Esophagus squamous epithelium (tissue), 5 donors: ENCODE data around the gene NKX2-2. TPM values are rescaled to one million over a fixed set of nuclear protein-coding genes. Genes with fewer than 3 reads are reported as not detected.
A peak's percentile ranks its signal among the peaks of the same experiment; 100 is the strongest.

ENCODE experiments used
- DNase-seq: peaks from one replicate; lab custom pipeline; 2025; lab: John Stamatoyannopoulos, UW
- H3K27ac ChIP-seq, 4 donors: fragments of 200-600 bp; sonication (generic); one replicate each; pipeline ENCODE4 v1.5.1; 2016 to 2019; ENCODE audit warnings: mild to moderate bottlenecking in 1 of 4
- H3K27me3 ChIP-seq, 4 donors: fragments of 200-600 bp; sonication (generic); 1 replicate in 3 of 4; 2 replicates in 1 of 4; pipeline versions ENCODE4 v1.5.1 to v1.6.0; 2017 to 2021; ENCODE audit warnings: antibody characterized with exemption in 1 of 4
- H3K36me3 ChIP-seq, 3 donors: fragments of 200-600 bp; sonication (generic); one replicate each; pipeline ENCODE4 v1.5.1; 2016 to 2019
- H3K4me1 ChIP-seq, 3 donors: fragments of 200-600 bp; sonication (generic); one replicate each; pipeline ENCODE4 v1.5.1; 2017 to 2019
- H3K4me3 ChIP-seq, 4 donors: fragments of 200-600 bp; sonication (generic); 1 replicate in 3 of 4; 2 replicates in 1 of 4; pipeline ENCODE4 v1.5.1; 2016 to 2019; ENCODE audit warnings: mild to moderate bottlenecking in 2 of 4, moderate library complexity in 1 of 4
- H3K9me3 ChIP-seq, 3 donors: fragments of 200-600 bp; sonication (generic); one replicate each; pipeline ENCODE4 v1.5.1; 2016 to 2019
- POLR2A ChIP-seq, 4 donors: fragments of 450-650 bp; IDR thresholded peaks; one replicate each; pipeline ENCODE4 v1.6.1; 2017; ENCODE audit warnings: antibody characterized with exemption in 4 of 4, mild to moderate bottlenecking in 4 of 4, moderate library complexity in 3 of 4
- WGBS, 2 donors: methylation state at CpG; one replicate each; pipeline ENCODE4 v1.1.5; 2018; 5-methylcytosine and 5-hydroxymethylcytosine counted together
- intact Hi-C: fragments of 100-400 bp; cut with DNase I; formaldehyde crosslinking; loops from one replicate; pipeline ENCODE4 v1.15.0; 2022
- total RNA-seq, 4 donors: library from RNA; depleted of rRNA; stranded (reverse); fragments of >200 nt; gene quantifications; one replicate each; pipeline ENCODE4 v1.1.0, GENCODE V29; 2016
- TF ChIP-seq, protein P1 (sequence below), 6 experiments: fragments of 450-650 bp in 4 of 6; fragments of 200-600 bp in 2 of 6; sonication (generic) in 2 of 6; IDR thresholded peaks; one replicate each; pipeline ENCODE4 v1.5.1; 2016 to 2019; ENCODE audit warnings: antibody characterized with exemption in 6 of 6, mild to moderate bottlenecking in 4 of 6, moderate library complexity in 4 of 6
- donor health status: DM: yes; HTN: yes; CAD: no.

NKX2-2 gene
- total RNA-seq, 4 donors from 2014 or later, result not detected

DNA sequence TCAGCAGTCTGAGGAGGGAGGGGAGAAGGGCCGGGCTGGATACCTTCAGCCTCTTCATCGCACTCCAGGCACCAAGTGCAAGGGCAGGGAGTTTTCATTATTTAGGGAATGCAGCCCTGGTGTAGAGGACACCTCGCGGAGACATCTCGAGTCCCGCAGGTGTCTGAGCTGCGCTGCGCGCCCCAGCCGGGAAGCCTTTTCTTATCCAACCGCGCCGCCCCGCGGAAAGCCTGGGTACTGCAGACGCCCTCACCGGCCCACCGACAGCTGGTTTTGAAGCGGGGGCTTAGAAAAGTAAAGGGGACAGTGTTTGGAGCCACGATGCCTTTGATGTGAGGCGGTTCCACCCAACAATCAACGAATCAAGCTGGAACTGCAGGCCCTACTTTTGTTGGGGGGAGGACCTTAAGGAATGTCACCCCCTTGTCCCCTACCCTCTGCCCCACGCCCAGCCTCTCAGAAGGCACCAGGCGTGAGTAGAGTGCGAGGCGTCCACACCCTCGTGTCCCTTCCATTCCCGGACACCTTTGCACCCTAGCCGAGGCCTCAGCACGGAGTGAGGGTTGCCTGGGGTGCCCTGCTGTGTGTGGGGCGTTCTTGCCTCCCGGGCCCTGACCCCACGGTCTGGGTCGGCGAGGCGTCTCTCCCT, 8.6 kb downstream of the NKX2-2 start:
- Histone ChIP-seq H3K27me3 (peaks cover 15 to 100% (median 38%) of the 10 kb centered on the region in 4 donors), H3K36me3 (no peaks in the 10 kb centered on the region), H3K4me1 (peaks cover 16 to 32% (median 25%) of the 10 kb centered on the region in 3 donors), H3K4me3 (peak overlapping the region in 3 of 4 donors; percentile 7 to 62 (median 45)), H3K27ac (no peak overlapping the region), H3K9me3 (no peaks in the 10 kb centered on the region)
- 2 to 4% methylated on average over 7 to 9 of the region's 36 CpGs for WGBS, 2 donors
- intact Hi-C loops, result loop anchor here (2.0 kb wide), 1 partner anchor 646 kb away; no protein-coding TSS in a partner anchor
- DNase-seq, result no peak
- TF ChIP-seq, protein P1, sequence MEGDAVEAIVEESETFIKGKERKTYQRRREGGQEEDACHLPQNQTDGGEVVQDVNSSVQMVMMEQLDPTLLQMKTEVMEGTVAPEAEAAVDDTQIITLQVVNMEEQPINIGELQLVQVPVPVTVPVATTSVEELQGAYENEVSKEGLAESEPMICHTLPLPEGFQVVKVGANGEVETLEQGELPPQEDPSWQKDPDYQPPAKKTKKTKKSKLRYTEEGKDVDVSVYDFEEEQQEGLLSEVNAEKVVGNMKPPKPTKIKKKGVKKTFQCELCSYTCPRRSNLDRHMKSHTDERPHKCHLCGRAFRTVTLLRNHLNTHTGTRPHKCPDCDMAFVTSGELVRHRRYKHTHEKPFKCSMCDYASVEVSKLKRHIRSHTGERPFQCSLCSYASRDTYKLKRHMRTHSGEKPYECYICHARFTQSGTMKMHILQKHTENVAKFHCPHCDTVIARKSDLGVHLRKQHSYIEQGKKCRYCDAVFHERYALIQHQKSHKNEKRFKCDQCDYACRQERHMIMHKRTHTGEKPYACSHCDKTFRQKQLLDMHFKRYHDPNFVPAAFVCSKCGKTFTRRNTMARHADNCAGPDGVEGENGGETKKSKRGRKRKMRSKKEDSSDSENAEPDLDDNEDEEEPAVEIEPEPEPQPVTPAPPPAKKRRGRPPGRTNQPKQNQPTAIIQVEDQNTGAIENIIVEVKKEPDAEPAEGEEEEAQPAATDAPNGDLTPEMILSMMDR (IDR thresholded peaks at IDR 0.05), result peak; percentile 86 to 98 (median 97)
- TF ChIP-seq POLR2A (IDR thresholded peaks at IDR 0.05), result no peak

DNA sequence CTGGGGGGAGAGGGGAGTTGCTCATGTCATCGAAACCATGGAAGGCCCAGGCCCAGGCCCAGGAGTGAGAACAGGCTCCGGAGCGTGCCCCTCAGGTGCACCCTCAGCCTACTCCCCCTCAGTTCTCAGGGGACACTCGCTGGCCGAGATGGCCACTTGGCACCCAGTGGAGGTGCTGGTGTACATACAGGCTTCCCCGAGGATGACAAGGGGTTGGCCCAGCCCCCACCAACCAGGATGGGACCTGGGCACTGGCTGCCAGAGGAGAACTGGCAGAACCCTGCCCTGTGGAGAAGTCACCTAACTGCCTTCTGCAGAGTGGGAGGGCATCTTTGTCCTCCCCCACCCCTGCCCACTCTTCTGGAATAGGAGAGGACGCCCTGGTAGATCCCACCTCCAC, 9.5 kb downstream of the NKX2-2 start:
- no peak overlapping the region for H3K4me3 ChIP-seq
- TF ChIP-seq, protein P1 (IDR thresholded peaks at IDR 0.05), result no peak
- no peak for TF ChIP-seq POLR2A (IDR thresholded peaks at IDR 0.05)
- peaks cover 10 to 100% (median 35%) of the 10 kb centered on the region in 4 donors for H3K27me3 ChIP-seq
- no peak for DNase-seq
- no peak overlapping the region for H3K27ac ChIP-seq
- H3K36me3 ChIP-seq, result no peaks in the 10 kb centered on the region
- intact Hi-C loops, result loop anchor here (2.0 kb wide), 1 partner anchor 646 kb away; no protein-coding TSS in a partner anchor
- 70% methylated on average over 4 to 5 of the region's 7 CpGs for WGBS, 2 donors
- H3K4me1 ChIP-seq, result peaks cover 10 to 22% (median 19%) of the 10 kb centered on the region in 3 donors
- no peaks in the 10 kb centered on the region for H3K9me3 ChIP-seq

DNA sequence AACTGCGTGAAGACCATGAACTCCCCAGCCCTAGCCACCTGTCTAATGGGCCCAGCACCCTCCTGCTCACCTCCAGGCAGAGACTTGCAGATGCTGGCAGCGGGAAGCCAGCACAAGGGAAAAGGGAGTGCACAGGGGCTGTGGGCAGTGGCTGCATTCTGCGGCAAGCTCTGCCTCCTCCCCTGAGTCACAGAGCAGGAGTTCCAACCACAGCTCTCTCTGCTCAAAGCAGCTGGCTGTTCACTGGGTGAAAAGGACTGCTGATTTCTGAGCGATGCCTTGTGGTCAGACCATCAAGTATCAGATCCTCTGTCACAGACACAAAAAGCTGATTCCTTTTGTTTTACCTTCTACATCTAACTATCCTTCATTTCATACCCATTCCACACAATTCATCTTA, 10.5 kb downstream of the NKX2-2 start:
- no peak for DNase-seq
- Histone ChIP-seq H3K4me3 (no peak overlapping the region), H3K36me3 (no peaks in the 10 kb centered on the region), H3K27me3 (peaks cover 10 to 100% (median 27%) of the 10 kb centered on the region in 4 donors), H3K4me1 (peaks cover 10 to 22% (median 19%) of the 10 kb centered on the region in 3 donors), H3K9me3 (no peaks in the 10 kb centered on the region), H3K27ac (no peak overlapping the region)
- 66 to 92% methylated on average over 3 of the region's 4 CpGs for WGBS, 2 donors
- intact Hi-C loops, result no loop called here
- TF ChIP-seq POLR2A (IDR thresholded peaks at IDR 0.05), result no peak
- TF ChIP-seq, protein P1 (IDR thresholded peaks at IDR 0.05), result no peak

DNA sequence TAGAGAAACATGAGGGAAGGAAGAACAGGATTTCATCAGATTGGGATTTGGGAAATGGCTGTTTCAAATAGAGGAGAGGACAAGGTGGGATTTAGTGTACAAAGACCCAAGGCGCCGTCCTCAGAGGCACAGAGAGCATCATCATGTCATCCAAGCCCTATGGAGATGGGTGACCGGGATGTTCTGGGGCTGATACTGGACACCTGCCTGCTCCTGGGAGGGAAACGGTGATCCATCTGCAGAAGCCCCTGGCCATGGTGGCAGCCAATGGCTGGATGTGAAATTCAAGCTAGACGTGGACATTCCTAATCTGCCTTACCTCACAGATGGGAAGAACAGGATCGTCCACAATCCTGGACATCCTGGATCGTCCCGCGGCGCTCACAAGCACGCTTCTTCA, 12.7 kb downstream of the NKX2-2 start:
- peaks cover 5 to 93% (median 13%) of the 10 kb centered on the region in 4 donors for H3K27me3 ChIP-seq
- WGBS, 2 donors, result 71 to 74% methylated on average over 3 of the region's 11 CpGs
- TF ChIP-seq, protein P1 (IDR thresholded peaks at IDR 0.05), result no peak
- TF ChIP-seq POLR2A (IDR thresholded peaks at IDR 0.05), result no peak

DNA sequence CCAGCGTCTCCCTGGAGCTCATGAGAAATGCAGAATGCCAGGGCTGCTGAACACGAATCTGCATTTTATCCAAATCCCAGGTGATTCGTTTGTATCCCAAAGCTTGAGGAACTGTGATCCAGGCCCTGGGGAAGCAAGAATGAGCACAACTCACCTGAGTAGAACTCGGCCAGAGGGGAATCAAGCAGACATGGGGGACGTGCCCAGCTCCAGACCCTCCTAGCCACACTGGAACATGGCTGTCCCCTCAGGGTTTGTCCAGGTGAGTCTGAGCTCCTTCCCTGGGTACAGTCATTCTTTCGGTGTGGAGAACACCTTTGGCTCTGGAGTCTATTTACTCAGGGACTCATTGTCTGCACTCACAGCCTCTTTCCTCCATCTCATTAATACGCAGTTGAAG, 13.3 kb downstream of the NKX2-2 start:
- Histone ChIP-seq H3K27me3 (peaks cover 0 to 87% (median 8%) of the 10 kb centered on the region in 4 donors), H3K36me3 (no peaks in the 10 kb centered on the region), H3K4me3 (no peak overlapping the region), H3K4me1 (peaks cover 4 to 7% (median 6%) of the 10 kb centered on the region in 3 donors), H3K9me3 (no peaks in the 10 kb centered on the region), H3K27ac (no peak overlapping the region)
- intact Hi-C loops, result no loop called here
- TF ChIP-seq POLR2A (IDR thresholded peaks at IDR 0.05), result no peak
- no peak for DNase-seq
- 73 to 86% methylated on average over 5 to 6 of the region's 7 CpGs for WGBS, 2 donors

More for the DNA sequence above, 12.7 kb downstream of the NKX2-2 start:
- no peaks in the 10 kb centered on the region for H3K36me3 ChIP-seq
- H3K27ac ChIP-seq, result no peak overlapping the region
- intact Hi-C loops, result no loop called here
- H3K9me3 ChIP-seq, result no peaks in the 10 kb centered on the region
- no peak for DNase-seq
- H3K4me3 ChIP-seq, result no peak overlapping the region
- H3K4me1 ChIP-seq, result peaks cover 10 to 12% (median 12%) of the 10 kb centered on the region in 3 donors
